NCI-H524 (cell line): ENCODE measurements around the gene RBP5.
"Not testable (repeated sequence)": the region's sequence is repeated elsewhere in the genome, so short reads cannot be mapped to it uniquely, and the experiment has no call there.

ENCODE experiments used
- DNase-seq, 2 experiments: peaks; one replicate each; lab custom pipeline; 2025; lab: John Stamatoyannopoulos, UW

RBP5 gene

DNA sequence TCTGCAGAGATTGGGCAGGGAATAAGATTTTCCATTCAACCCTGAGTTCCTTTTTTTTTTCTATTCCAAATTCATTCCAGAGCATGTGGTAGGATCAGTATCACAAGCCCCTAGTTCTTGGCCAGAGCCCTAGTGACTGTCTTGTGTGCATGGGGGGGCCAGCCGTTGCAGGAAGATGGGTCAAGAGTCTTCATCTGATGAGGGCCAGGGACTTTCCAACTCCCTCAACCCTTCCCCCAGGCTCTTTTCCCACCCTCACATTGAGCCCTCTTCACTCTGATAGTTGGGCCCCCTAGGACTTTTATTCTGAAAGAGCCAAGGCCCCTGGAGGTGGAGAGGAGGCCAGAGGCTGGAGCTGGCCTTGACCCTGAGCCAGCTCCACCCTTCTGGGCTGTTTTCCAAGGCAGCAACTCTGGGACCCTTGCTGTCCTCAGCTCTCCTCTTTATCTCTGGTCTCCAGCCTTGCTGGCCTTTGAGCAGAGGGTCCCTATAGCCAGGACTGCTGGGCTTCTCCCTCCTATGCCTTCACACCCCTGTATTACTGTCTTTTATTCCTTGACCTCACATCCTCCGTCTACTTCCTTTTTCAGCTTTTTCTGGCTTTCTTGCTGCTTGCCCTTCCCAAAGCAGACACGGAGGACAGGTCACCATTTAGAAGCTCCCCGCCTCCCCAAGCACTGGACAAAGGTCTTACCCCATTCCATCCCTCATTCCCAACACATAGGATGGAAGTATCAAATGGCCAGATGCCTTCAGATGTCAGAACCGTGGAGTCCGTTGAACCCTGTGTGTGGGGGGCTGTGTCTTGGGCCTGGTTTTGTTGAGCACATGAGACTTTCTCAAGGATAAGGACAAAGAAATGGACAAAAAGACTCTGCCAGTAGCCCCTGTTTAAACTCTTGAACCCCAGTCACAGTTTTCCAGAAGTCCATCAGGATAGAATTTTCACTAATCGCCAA, 5.6 kb downstream of the RBP5 start:
- no peak for DNase-seq

DNA sequence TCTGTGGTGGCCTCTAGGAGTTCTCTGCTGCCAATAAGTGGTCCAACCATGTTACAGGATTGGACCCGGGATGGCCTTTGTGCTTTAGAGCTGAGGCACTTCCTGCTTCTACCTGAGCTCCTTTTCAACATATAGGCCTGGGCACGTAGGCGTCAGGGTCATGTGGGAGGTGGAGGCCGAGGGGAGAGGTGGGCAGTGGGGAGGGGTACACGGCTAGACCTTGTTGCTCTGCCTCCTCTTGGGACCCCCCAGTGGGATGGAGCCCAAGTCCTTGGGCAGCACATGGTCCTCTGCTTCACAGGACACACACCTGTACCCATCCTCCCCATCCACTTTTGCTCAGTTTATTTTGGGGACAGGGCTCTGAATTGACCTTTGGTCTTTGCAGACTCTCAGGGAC, 7.4 kb downstream of the RBP5 start:
- DNase-seq = no peak

DNA sequence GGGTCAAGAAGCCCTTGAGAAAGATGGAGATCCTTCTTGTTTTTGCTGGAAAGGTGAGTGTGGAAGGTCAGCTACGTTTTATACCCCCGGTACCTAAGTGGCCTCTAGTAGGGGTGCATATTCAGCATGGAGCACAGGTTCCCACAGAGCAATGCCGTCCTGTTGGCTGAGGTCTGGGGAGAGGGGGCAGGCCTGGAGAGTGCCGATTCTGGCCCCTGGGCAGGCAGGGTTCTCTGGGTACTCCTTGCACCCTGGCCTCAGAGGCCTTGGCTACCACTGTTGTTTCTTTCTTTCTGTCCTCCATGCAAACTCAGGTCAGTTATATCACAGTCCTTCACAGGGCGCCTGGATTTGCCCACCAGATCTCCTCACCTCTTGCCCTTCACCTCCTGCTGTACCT, 8.5 kb downstream of the RBP5 start:
- DNase-seq = no peak

DNA sequence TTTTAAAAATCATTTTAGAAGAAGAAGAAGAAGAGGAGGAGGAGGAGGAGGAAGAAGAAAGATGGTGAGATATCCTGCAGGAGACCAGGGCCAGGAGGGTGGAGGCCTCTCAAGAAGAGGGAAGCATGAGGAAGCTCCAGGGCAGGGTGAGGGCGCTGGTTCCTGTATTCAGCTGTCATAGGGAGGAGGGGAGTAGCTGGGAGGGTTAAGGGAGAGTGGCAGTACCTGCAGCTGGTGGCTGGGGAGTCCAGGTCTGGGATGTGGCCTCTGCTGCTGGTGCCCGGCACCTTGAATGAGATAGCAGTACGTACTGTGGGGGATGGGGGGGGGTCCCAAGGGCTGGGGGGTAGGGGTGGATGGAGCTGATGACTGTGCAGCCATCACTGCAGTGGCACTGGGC, 9.8 kb downstream of the RBP5 start:
- DNase-seq = no peak

DNA sequence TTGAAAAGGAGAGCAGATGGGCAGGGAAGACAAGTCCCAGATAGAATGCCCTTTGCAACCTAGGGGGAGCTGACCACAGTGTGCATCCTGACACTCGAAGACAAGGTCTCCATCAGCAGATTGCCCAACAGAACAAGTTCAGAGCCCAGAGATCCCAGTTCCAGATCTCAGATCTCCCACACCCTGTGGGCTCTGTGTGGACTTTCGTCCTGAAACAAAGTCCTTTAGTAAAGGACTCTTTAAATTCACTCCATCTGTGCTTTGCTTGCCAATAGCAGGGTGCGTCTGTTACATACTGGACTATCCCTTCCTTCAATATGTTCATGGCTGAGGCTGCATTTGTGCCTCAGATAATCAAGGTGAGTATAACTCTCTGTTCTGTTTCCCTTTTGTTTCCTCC, 11.0 kb downstream of the RBP5 start:
- DNase-seq = no peak

DNA sequence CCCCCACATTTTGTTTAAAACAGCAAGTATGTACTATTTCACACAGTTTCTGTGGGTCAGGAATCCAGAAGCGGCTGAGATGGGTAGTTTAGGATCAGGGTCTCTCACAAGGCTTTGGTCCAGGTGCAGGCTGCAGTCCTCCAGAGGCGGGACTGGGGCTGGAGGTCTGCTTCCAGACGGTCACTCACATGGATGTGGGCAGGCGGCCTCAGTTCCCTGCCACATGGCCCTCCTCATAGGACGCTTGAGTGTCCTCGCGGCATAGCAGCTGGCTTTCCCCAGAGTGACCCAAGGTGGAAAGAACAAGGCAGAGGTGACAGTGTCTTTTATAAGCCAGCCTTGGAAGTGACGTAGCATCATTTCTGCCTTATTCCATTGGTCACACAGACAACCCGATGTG, 11.8 kb downstream of the RBP5 start:
- DNase-seq = no peak

DNA sequence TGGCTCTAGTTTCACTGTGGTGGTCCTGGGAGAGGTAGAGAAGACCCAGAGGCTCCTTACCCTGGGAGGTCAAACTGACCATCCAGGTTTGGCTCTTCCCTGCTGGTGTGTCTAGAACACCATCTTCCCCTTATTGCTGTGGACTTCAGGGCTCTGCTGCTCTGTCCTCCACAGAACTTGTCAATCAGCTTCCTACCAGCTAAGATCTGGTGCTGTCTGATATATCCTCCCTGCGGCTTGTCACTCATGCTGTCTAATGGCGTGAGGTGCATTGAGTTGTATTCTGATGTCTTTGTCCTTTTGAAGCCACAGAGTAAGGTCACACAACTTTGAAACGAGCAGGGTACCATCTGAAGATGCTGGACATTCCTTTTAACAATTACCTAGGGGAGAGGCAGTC, 12.5 kb downstream of the RBP5 start:
- no peak for DNase-seq

DNA sequence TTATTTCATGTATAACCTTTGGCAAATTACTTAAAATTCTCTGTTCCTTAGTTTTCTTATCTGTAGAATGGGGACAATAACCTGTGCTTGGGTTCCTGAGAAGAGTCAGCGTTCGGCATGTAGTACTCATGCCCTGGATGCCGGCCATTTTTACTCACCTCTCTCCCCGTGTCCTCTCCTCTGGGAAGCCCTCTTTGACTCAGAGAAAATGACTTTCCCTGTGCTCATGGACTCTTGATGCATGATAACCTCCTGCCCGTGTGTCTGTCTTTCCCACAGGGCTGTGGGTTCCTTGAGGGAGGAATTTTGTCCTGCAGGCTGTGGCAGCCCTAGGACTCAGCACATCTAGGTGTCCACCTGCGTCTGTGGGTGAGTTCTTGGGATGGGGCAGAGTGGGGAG, 13.8 kb downstream of the RBP5 start:
- DNase-seq = no peak

DNA sequence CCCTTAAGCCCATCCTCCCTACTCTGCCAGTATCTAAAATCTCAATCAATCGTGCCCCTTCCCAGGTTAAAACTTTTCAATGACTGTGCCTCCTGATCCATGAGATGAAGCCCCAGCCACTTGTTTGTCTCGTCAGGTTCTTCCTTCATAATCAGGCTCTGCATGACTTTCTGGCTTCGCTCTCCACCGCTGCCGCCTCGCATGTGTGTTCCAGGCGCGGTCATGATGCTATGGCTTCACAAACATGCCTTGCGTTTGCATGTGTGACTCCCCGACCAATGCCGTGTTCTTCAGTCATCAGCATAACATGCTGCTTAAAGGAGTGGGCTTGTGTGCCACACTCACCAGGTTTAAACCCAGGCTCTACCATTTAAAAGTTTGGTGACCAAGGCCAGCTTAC, 14.7 kb downstream of the RBP5 start:
- DNase-seq = no peak

DNA sequence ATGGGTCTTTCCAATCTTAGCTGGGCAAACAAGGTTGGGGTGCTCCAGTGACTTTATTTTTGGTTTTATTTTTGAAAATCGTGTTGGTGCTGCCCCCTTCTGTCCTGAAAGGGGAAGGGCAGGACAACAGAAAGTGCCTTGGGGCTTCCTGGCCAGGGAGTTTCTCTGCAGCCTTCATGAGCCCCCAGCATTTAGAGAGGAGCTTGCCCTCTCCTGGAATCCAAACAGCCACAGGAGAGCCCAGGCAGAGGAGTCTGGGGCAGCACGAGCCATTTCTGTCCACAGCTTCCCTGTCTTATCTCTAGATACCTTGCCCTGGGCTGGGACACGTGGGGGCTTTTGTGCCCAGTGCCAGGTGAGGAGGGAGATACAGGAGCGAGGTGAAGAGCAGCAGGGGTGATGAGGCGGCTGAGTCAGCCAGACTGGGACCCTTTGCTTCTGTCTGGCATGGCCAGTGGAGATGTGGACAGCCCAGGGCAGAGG, 15.3 kb downstream of the RBP5 start:
- DNase-seq = no peak

DNA sequence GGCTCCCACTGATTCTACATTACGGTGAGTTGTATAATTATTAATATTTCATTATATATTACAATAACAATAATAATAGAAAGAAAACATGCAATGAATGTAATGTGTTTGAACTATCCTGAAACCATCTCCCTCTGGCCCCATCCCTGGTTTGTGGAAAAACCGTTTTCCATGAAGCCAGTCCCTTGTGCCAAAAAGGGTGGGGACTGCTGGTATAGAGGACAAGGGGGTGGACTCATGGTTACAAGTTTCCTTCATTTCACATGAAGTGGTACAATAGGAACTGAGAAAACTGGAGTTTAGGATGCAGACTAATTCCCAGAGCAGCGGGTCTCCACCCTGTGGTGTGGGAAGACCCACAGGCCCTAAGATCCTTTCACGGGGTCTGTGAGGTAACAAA, 16.6 kb downstream of the RBP5 start:
- DNase-seq = no peak

DNA sequence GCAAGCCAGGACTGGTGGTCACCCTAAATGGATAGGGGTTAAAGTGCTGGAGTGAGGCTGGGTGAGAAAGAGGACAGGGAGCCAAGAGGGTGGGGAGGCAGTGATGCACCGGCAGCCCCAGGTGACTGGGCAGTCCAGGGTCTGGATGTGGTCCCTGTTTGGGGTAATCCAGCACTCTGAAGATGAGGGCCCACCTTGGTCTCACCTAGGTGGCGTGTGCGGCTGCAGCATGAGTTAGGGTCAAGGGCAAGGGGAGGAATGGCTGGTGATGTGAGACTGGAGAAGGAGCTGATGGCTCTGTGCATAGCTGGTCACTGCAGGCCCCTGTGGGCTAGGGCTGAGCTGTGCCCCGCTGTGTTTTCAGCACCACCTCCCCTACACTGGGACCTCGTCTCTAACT, 18.0 kb downstream of the RBP5 start:
- DNase-seq = no peak

DNA sequence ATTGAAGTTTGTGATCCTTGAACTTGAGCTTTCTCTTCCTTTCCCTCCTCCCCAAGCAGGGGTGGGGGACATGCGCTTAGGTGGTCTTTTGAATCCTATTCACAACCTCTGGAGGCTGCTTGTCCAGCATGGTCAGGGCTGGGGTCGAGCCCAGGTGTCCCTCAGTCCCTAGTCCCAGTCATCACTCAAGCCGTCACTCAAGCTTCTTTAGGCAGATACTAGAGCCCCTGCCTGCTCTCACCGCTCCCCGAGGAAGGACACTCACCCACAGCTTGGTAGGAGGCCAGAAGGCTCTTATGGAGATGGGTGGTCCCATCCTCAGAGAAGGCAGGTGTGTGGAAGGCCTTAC, 19.1 kb downstream of the RBP5 start:
- no peak for DNase-seq

DNA sequence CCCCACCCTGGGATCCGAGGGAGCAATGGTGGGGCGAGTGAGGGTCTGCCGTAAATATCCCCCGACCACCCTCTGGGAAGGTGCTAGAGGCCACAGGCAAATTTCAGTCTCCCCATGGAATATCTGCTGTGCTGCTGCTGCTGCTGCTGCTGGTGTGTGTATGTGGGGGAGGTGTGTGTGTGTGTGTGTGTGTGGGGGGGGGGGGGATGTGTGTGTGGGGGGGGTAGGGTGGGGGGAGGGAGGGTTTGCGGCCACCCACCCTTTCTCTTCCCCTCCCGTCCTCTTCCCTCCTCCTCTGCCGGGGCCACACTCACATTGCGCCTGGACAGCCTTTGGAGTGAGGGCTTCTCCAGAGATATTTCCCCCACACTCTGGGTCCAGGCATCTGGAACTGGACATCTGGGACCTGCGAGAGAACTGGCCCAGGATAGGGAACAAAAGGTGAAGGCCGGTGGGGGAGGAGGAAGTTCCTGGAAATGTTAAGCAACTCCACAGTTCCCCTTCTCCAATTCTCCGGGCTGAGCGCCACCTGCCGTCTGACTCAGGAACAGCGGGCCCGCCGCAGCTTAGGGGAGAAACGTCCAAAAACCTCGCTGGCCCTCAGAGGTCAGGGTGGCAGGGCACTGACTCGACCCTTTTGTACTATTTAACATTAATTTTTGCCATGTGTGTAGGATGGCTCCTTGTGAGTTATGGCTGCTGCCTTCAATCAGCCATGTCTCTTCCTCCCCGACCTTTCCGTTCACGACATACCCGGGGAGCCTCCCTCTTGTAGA, 19.7 kb downstream of the RBP5 start, which contains the start of gene C1RL:
Gene C1RL (minus strand): TSS at position 419 of the 776 bp plus-strand sequence. CDS start 34 bp downstream, at position 385.
- DNase-seq = peak in 1 of 2 experiments; percentile 63

DNA sequence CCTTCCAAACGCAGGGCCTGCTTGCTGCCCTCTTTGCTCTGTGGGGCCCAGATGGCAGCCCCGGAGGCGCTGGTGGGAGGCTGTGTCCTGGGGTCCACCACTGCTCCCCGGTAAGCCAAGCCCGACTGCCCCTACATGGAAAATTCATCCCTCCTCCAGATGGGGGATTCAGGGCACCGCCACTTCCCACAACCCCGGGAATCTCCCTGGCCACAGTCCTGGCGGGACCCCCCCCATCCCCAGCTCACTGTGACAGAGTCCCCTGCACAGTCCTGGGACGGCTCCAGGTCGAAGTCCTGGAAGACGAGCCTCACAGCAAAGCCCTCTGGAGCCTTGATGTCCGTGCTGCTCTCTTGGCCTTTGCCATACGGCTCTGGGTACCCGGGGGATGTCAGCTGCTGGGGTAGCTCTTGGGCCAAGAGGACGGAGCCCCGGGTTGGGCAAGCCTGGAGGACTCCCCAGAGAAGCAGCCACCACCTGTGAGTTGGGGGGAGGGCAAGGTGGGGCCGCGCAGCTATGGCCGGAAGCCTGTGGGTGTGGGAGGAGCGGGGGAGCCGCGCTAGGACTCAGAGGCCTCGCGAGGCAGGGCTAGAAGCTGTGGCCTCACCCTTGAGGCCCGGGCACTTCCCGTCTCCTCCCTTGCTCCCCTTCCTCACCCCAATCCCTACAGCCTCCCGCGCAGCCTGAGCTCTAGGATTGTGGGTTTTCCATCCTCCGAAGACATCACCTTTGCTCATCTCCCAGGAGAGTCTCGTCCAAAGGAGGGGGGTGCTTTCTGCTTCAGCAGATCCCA, 20.5 kb downstream of the RBP5 start:
- peak in 1 of 2 experiments; percentile 18 for DNase-seq

DNA sequence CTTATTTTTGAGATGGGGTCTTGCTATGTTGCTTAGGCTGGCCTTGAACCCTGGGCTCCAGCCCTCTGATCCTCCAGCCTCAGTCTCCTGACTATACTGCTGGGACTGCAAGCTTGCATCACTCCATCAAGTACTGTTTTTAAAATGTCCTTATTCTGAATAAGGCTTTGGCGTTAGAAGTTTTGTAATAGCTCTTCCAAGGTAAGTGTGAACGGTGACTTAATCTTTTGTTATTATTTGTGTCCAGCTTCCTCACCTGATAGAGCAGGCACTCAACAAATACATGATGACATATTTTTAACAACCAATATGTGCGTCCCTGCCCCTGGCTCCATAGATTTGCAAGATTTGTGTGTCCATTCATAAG, 21.1 kb downstream of the RBP5 start:
- no peak for DNase-seq

DNA sequence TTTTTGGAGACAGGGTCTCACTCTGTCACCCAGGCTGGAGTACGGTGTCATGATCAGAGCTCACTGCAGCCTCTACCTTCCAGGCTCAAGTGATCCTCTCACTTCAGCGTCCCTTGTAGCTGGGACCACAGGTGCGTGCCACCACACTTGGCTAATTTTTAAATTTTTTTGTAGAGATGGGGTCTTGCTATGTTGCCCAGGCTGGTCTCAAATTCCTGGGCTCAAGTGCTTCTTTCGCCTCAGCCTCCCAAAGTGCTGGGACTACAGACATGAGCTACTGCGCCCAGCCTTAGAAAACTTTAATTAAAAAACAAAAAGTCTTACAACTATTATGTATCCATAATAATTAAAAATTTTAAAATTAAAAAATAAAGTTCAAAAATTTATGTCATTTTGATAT, 21.5 kb downstream of the RBP5 start:
- DNase-seq = not testable (repeated sequence)

DNA sequence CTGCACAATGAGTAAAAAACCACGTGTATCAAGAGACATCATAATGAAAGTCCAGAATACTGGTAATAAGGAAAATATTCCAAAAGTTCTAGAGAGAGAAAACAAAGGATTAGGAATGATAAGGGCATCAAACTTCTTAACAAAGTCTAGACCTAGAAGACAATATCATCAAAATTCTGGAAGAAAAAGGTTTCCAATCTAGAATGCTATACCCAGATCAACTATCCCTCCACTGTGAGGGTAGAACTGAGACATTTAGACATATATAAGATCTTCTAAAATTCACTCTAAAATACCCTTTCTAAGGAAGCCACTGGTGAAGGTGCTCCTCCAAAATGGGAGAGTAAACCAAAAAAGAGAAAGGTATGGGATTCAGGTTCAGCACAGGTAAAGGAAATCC, 22.6 kb downstream of the RBP5 start:
- no peak for DNase-seq

DNA sequence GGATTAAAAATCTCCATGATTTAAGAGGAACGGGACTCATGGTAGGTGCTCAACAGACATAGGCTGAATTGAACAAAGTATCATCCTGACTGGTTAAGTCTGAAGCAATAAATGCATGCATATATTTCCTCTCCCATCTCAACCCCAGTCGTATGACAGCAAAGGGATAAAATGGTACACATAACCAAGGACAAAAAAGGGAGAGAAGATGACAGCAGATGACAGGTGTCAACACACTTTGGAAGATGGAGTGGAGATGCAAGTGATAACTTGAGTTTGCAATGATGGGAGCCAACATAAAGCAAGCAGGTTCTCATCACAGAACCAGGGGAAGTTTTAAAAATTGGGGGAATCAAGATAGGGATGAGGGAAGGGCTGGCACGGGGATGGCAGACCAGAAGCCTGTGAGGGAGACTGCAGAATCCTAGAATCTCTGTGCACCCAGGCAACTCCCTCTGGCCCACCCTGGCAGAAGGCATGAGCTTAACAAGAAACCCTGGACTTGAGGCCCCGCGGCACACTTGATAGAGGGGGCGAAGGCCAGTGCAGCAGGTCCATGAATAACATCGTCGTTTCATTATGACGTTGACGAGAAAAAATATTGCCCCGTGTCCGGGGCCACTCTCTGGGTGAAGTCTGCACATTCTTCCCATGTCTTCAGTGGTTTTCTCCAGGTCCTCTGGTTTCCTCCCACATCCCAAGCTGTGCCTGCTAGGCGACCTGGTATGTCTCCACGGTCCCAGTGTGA, 24.7 kb downstream of the RBP5 start:
- DNase-seq = no peak

DNA sequence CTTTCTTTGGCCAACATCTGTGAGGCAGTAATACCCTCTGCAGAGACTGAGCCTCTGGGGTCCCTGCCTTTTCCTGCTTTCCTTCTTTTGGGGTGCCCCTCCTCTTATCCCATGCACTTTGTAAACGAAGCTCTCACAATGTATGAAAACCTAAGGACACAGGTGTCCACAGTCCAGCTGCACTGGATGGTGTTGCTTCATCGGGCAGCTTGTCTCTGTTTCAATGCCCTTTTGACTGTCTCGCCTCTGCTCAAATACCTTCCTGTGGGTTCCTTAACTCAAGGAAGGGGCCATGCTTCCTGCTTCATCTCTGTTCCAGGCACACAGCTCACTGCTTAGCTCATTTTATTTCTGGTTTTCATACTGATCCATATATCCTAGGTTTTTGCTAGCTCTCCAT, 26.1 kb downstream of the RBP5 start:
- DNase-seq = no peak

DNA sequence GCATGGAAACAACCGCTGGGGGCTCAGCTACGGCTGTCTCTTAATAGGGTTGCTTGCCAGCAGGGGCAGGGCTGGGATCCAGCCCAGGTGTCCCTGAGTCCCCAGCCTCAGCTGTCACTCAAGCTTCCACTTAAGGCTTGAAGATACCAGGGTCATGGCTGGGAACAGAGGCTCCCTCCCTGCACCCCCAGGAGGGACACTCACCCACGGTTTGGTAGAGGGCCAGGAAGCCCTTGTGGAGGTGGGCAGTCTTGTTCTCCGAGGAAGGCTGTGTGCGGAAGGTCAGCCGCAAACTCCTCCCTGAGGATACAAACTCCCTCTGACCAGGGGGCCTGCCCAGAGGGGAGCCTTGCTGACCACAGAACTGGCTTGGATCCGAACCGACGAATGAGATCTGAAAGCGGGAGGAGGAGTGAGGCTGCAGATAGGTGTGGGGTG, 27.0 kb downstream of the RBP5 start:
- DNase-seq = no peak
